ENCODE results near the gene C2CD2. TPM values are rescaled to one million over a fixed set of nuclear protein-coding genes. Genes with fewer than 3 reads are reported as not detected.

The C2CD2 gene
- total and polyA plus RNA-seq, 2 of the 8 experiments (the other 6 are each of a cell fraction or from before 2014, with no cell fraction given), result 10.4 to 13.0 TPM

DNA sequence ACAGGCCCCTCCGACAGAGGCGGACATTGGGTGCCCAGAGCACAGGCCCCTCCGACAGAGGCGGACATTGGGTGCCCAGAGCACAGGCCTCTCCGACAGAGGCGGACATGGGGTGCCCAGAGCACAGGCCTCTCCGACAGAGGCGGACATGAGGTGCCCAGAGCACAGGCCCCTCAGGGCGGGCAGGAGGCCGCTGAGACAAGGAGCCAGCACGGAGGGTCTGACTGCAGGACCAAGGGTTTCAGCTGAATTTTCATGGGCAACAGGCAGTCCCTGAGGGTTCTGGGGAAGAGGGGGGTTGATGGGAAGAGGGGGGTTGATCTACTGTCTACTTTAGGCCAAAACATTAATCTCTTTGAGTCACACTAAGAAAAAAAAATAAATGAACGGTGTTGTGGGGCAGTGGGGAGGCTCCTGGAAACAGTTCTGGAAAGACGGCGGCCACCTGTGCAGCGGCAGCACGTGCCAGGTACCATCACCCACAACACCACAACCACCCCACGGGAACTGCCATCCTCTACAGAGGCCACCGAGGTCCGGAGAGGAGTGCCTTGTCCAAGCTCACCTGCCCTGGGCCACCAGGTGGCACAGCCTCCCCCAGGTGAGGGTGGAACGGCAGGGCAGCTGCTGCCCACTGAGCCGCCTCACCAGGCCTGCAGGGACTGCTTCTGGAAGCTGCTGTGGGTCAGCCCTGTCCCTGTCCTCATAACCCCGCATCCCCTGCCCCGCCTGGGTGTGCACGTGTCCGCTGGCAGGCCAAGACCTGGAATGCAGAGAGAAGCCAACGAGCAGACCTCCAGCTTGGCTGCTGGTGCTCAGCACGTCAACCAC is 95.1 kb downstream of the C2CD2 start (continued):
- TF ChIP-seq, protein P1, sequence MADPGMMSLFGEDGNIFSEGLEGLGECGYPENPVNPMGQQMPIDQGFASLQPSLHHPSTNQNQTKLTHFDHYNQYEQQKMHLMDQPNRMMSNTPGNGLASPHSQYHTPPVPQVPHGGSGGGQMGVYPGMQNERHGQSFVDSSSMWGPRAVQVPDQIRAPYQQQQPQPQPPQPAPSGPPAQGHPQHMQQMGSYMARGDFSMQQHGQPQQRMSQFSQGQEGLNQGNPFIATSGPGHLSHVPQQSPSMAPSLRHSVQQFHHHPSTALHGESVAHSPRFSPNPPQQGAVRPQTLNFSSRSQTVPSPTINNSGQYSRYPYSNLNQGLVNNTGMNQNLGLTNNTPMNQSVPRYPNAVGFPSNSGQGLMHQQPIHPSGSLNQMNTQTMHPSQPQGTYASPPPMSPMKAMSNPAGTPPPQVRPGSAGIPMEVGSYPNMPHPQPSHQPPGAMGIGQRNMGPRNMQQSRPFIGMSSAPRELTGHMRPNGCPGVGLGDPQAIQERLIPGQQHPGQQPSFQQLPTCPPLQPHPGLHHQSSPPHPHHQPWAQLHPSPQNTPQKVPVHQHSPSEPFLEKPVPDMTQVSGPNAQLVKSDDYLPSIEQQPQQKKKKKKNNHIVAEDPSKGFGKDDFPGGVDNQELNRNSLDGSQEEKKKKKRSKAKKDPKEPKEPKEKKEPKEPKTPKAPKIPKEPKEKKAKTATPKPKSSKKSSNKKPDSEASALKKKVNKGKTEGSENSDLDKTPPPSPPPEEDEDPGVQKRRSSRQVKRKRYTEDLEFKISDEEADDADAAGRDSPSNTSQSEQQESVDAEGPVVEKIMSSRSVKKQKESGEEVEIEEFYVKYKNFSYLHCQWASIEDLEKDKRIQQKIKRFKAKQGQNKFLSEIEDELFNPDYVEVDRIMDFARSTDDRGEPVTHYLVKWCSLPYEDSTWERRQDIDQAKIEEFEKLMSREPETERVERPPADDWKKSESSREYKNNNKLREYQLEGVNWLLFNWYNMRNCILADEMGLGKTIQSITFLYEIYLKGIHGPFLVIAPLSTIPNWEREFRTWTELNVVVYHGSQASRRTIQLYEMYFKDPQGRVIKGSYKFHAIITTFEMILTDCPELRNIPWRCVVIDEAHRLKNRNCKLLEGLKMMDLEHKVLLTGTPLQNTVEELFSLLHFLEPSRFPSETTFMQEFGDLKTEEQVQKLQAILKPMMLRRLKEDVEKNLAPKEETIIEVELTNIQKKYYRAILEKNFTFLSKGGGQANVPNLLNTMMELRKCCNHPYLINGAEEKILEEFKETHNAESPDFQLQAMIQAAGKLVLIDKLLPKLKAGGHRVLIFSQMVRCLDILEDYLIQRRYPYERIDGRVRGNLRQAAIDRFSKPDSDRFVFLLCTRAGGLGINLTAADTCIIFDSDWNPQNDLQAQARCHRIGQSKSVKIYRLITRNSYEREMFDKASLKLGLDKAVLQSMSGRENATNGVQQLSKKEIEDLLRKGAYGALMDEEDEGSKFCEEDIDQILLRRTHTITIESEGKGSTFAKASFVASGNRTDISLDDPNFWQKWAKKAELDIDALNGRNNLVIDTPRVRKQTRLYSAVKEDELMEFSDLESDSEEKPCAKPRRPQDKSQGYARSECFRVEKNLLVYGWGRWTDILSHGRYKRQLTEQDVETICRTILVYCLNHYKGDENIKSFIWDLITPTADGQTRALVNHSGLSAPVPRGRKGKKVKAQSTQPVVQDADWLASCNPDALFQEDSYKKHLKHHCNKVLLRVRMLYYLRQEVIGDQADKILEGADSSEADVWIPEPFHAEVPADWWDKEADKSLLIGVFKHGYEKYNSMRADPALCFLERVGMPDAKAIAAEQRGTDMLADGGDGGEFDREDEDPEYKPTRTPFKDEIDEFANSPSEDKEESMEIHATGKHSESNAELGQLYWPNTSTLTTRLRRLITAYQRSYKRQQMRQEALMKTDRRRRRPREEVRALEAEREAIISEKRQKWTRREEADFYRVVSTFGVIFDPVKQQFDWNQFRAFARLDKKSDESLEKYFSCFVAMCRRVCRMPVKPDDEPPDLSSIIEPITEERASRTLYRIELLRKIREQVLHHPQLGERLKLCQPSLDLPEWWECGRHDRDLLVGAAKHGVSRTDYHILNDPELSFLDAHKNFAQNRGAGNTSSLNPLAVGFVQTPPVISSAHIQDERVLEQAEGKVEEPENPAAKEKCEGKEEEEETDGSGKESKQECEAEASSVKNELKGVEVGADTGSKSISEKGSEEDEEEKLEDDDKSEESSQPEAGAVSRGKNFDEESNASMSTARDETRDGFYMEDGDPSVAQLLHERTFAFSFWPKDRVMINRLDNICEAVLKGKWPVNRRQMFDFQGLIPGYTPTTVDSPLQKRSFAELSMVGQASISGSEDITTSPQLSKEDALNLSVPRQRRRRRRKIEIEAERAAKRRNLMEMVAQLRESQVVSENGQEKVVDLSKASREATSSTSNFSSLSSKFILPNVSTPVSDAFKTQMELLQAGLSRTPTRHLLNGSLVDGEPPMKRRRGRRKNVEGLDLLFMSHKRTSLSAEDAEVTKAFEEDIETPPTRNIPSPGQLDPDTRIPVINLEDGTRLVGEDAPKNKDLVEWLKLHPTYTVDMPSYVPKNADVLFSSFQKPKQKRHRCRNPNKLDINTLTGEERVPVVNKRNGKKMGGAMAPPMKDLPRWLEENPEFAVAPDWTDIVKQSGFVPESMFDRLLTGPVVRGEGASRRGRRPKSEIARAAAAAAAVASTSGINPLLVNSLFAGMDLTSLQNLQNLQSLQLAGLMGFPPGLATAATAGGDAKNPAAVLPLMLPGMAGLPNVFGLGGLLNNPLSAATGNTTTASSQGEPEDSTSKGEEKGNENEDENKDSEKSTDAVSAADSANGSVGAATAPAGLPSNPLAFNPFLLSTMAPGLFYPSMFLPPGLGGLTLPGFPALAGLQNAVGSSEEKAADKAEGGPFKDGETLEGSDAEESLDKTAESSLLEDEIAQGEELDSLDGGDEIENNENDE (IDR thresholded peaks at IDR 0.05; ENCODE audit: insufficient replicate concordance, low read length), result no peak
- TF ChIP-seq POU5F1 (IDR thresholded peaks at IDR 0.05; ENCODE audit: low read depth, low read length) (no peak), EP300 (IDR thresholded peaks at IDR 0.05; ENCODE audit: borderline replicate concordance in 1 of 2, low read depth in 2 of 2, low read length in 2 of 2) (no peak), RBBP5 (IDR thresholded peaks at IDR 0.05; ENCODE audit: borderline replicate concordance, low read depth, low read length) (no peak), SP2 (IDR thresholded peaks at IDR 0.05; ENCODE audit: low read length) (no peak), TAF7 (optimal IDR thresholded peaks at IDR 0.05; ENCODE audit: borderline replicate concordance, low read depth, low read length) (no peak)
- TF ChIP-seq, protein P2, sequence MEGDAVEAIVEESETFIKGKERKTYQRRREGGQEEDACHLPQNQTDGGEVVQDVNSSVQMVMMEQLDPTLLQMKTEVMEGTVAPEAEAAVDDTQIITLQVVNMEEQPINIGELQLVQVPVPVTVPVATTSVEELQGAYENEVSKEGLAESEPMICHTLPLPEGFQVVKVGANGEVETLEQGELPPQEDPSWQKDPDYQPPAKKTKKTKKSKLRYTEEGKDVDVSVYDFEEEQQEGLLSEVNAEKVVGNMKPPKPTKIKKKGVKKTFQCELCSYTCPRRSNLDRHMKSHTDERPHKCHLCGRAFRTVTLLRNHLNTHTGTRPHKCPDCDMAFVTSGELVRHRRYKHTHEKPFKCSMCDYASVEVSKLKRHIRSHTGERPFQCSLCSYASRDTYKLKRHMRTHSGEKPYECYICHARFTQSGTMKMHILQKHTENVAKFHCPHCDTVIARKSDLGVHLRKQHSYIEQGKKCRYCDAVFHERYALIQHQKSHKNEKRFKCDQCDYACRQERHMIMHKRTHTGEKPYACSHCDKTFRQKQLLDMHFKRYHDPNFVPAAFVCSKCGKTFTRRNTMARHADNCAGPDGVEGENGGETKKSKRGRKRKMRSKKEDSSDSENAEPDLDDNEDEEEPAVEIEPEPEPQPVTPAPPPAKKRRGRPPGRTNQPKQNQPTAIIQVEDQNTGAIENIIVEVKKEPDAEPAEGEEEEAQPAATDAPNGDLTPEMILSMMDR (IDR thresholded peaks at IDR 0.05; ENCODE audit: control extremely low read depth in 1 of 3, insufficient read depth in 1 of 3, low read depth in 1 of 3, low read length in 3 of 3), result no peak
